ENCODE data around the gene BEND2. TPM values are rescaled to one million over a fixed set of nuclear protein-coding genes. Genes with fewer than 3 reads are reported as not detected.
A peak's percentile ranks its signal among the peaks of the same experiment; 100 is the strongest.

BEND2 gene
- total RNA-seq, 1 donor from 2014 or later, result not detected

- Mint-ChIP-seq H3K4me3 (no peak overlapping the region), H3K4me1 (no peaks in the 10 kb centered on the region), H3K9me3 (no peaks in the 10 kb centered on the region), H3K27ac (no peak overlapping the region), H3K27me3 (peaks cover 2% of the 10 kb centered on the region), H3K36me3 (ENCODE audit: low read depth) (no peaks in the 10 kb centered on the region)
- intact Hi-C loops (cut with micrococcal nuclease), result no loop called here
- DNase-seq, result no peak
Measured at GRCh38 chrX:18170910-18171309, 49.8 kb downstream of the BEND2 start.

- Mint-ChIP-seq H3K9me3 (no peaks in the 10 kb centered on the region), H3K4me3 (no peak overlapping the region), H3K36me3 (ENCODE audit: low read depth) (no peaks in the 10 kb centered on the region), H3K4me1 (no peaks in the 10 kb centered on the region), H3K27ac (no peak overlapping the region), H3K27me3 (no peaks in the 10 kb centered on the region)
- no peak for DNase-seq
- intact Hi-C loops (cut with micrococcal nuclease), result no loop called here
Measured at GRCh38 chrX:18166068-18166467, 54.6 kb downstream of the BEND2 start.

- Mint-ChIP-seq H3K9me3 (no peaks in the 10 kb centered on the region), H3K4me3 (no peak overlapping the region), H3K27ac (no peak overlapping the region), H3K27me3 (no peaks in the 10 kb centered on the region), H3K4me1 (no peaks in the 10 kb centered on the region), H3K36me3 (ENCODE audit: low read depth) (no peaks in the 10 kb centered on the region)
- intact Hi-C loops (cut with micrococcal nuclease), result no loop called here
- no peak for DNase-seq
Measured at GRCh38 chrX:18160369-18160768, 60.3 kb downstream of the BEND2 start.

DNA sequence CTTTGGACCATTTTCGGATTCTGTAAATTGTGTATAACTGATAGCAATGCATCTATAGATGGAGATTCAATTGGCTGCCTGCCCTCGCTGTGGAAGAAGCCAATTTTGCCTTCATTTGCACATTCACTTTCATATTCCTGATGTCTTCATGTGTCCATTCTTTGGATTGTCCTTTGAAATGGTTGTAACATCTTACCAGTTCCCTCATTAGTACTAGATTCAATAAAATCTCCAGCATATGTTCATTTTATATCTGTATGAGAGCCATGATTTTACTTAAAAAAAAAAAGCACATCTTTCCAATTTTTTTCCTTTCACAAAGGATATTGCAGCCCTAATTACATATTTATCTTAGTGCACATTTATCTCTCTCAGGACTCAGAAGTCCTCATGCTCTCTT, 61.7 kb downstream of the BEND2 start:
- H3K27ac Mint-ChIP-seq, result no peak overlapping the region
- no peaks in the 10 kb centered on the region for H3K36me3 Mint-ChIP-seq (ENCODE audit: low read depth)
- H3K9me3 Mint-ChIP-seq, result no peaks in the 10 kb centered on the region
- H3K27me3 Mint-ChIP-seq, result no peaks in the 10 kb centered on the region
- no peaks in the 10 kb centered on the region for H3K4me1 Mint-ChIP-seq
- no peak for DNase-seq
- intact Hi-C loops (cut with micrococcal nuclease), result no loop called here
- H3K4me3 Mint-ChIP-seq, result no peak overlapping the region

GRCh38 chrX:18151649-18152048, 69.0 kb downstream of the BEND2 start:
- H3K4me1 Mint-ChIP-seq, result no peaks in the 10 kb centered on the region
- no peak for DNase-seq
- H3K4me3 Mint-ChIP-seq, result no peak overlapping the region
- intact Hi-C loops (cut with micrococcal nuclease), result no loop called here
- H3K9me3 Mint-ChIP-seq, result no peaks in the 10 kb centered on the region
- H3K27ac Mint-ChIP-seq, result no peak overlapping the region
- no peaks in the 10 kb centered on the region for H3K27me3 Mint-ChIP-seq
- H3K36me3 Mint-ChIP-seq (ENCODE audit: low read depth), result no peaks in the 10 kb centered on the region

DNA sequence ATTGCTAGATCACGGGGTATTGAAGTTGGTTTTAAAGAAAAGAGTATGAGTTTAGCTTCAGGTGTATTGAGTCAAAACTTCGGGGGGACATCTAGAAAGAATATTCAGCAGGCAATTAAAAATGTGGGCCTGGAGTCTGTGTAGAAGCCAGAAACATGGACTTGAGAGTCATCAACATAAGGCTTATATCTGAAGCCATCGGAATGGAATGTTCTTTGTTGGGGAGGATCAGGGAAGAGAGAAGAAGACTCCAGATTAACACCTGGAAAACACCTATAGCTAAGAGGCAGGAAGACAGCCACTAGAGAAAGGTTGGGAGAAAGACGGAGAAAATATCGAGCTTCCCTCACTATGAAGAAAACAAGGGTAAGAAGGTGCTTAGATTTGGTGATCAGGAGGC, 69.5 kb downstream of the BEND2 start:
- intact Hi-C loops (cut with micrococcal nuclease), result no loop called here
- Mint-ChIP-seq H3K27ac (no peak overlapping the region), H3K27me3 (no peaks in the 10 kb centered on the region), H3K36me3 (ENCODE audit: low read depth) (no peaks in the 10 kb centered on the region), H3K4me1 (no peaks in the 10 kb centered on the region), H3K9me3 (no peaks in the 10 kb centered on the region), H3K4me3 (no peak overlapping the region)
- DNase-seq, result no peak

- Mint-ChIP-seq H3K4me3 (no peak overlapping the region), H3K9me3 (no peaks in the 10 kb centered on the region)
Measured at GRCh38 chrX:18149454-18149853, 71.2 kb downstream of the BEND2 start.

DNA sequence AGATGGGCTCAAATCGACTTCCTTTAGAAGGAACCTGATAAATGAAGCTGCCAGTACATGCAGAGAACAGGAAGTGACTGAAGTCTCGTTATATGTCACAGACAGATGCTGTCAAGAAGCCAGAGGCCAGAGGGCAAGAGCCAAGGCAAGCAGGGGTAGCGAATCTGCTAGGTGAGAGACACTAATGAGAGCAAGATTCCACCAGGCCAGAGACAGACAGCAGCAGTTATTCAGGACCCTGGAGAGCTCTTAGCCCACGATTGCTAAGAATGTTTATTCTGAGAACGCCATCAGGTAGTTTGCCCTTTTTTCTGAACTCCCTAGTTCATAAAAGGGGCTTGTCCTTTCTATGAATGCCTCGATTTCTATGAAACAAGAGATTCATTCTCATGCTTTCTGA, 73.7 kb downstream of the BEND2 start:
- DNase-seq, result peak; percentile 61
- H3K27ac Mint-ChIP-seq, result no peak overlapping the region
- intact Hi-C loops (cut with micrococcal nuclease), result no loop called here
- H3K4me1 Mint-ChIP-seq, result no peaks in the 10 kb centered on the region
- H3K27me3 Mint-ChIP-seq, result no peaks in the 10 kb centered on the region
- H3K4me3 Mint-ChIP-seq, result no peak overlapping the region
- H3K36me3 Mint-ChIP-seq (ENCODE audit: low read depth), result no peaks in the 10 kb centered on the region
- no peaks in the 10 kb centered on the region for H3K9me3 Mint-ChIP-seq

More at GRCh38 chrX:18149454-18149853, 71.2 kb downstream of the BEND2 start:
- intact Hi-C loops (cut with micrococcal nuclease), result no loop called here
- Mint-ChIP-seq H3K36me3 (ENCODE audit: low read depth) (no peaks in the 10 kb centered on the region), H3K27me3 (no peaks in the 10 kb centered on the region), H3K4me1 (no peaks in the 10 kb centered on the region), H3K27ac (no peak overlapping the region)
- DNase-seq, result no peak

DNA sequence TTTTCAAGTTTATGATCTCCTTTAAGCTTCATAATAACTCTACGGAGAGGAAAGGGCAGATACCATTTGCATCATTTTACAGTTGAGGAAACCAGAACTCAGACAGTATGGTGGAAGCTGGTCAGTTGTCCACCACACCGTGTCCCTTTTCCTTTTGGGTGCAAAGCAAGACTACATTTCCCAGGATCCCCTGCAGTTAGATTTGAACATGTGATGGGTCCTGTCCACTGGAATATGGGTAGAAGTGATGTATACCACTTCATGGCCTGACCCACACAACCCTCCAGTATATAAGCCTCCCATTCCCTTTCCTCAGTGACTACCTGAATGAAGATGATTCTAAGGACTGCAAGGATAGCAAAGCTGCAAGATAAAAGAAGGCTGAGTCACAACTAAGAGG, 74.7 kb downstream of the BEND2 start:
- H3K27ac Mint-ChIP-seq, result no peak overlapping the region
- no peak for DNase-seq
- no peak overlapping the region for H3K4me3 Mint-ChIP-seq
- H3K27me3 Mint-ChIP-seq, result no peaks in the 10 kb centered on the region
- no peaks in the 10 kb centered on the region for H3K36me3 Mint-ChIP-seq (ENCODE audit: low read depth)
- intact Hi-C loops (cut with micrococcal nuclease), result no loop called here
- H3K9me3 Mint-ChIP-seq, result no peaks in the 10 kb centered on the region
- H3K4me1 Mint-ChIP-seq, result no peaks in the 10 kb centered on the region

DNA sequence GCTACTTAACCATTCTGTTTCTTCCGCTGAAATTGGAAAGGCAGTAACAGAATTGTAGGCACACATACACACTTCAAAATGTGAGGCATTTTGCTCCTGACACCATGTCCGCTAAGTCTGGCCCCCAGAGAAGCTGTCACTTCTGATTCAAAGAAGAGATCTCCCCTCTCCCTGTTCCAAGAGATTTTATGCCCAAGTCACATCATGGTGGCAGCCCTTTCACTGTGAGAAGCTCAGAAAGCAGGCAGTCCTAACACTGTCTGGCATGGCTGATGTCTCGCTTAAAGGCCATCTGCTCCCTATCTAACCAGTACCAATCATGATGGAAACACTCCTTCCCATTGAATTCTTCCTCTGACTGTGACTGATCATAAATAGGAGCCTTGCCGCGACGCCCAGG, 83.9 kb downstream of the BEND2 start:
- Mint-ChIP-seq H3K4me3 (no peak overlapping the region), H3K9me3 (no peaks in the 10 kb centered on the region), H3K4me1 (no peaks in the 10 kb centered on the region), H3K27ac (no peak overlapping the region), H3K27me3 (no peaks in the 10 kb centered on the region), H3K36me3 (ENCODE audit: low read depth) (no peaks in the 10 kb centered on the region)
- intact Hi-C loops (cut with micrococcal nuclease), result no loop called here
- DNase-seq, result no peak

DNA sequence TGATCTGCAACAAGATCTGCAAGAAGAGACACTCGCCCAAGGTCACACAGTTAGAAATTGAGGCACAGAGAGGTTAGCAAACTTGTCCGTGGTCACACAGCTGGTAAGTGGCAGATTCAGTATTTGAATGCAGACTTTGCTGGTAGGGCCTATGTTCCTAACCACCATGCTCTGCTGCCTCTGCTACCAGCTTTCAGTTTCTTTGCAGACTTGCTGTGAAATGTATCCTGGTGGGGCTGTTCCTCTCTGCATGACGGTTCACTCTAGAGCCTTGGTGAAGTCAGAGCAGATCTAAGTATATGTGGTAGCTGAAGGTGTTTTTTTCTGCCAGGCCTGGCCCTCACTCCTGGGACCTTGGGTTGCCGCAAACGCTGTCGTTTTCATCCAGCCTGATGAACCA, 87.1 kb downstream of the BEND2 start:
- intact Hi-C loops (cut with micrococcal nuclease), result no loop called here
- Mint-ChIP-seq H3K27ac (no peak overlapping the region), H3K36me3 (ENCODE audit: low read depth) (no peaks in the 10 kb centered on the region), H3K4me1 (no peaks in the 10 kb centered on the region), H3K4me3 (no peak overlapping the region), H3K27me3 (no peaks in the 10 kb centered on the region), H3K9me3 (no peaks in the 10 kb centered on the region)
- no peak for DNase-seq

GRCh38 chrX:18129690-18130089, 91.0 kb downstream of the BEND2 start:
- intact Hi-C loops (cut with micrococcal nuclease), result no loop called here
- H3K4me3 Mint-ChIP-seq, result no peak overlapping the region
- H3K4me1 Mint-ChIP-seq, result no peaks in the 10 kb centered on the region
- H3K27me3 Mint-ChIP-seq, result no peaks in the 10 kb centered on the region
- H3K9me3 Mint-ChIP-seq, result no peaks in the 10 kb centered on the region
- H3K27ac Mint-ChIP-seq, result no peak overlapping the region
- no peak for DNase-seq
- no peaks in the 10 kb centered on the region for H3K36me3 Mint-ChIP-seq (ENCODE audit: low read depth)

GRCh38 chrX:18126971-18127370, 93.7 kb downstream of the BEND2 start:
- no peak overlapping the region for H3K27ac Mint-ChIP-seq
- no peaks in the 10 kb centered on the region for H3K4me1 Mint-ChIP-seq
- no peaks in the 10 kb centered on the region for H3K9me3 Mint-ChIP-seq
- intact Hi-C loops (cut with micrococcal nuclease), result no loop called here
- no peaks in the 10 kb centered on the region for H3K27me3 Mint-ChIP-seq
- DNase-seq, result no peak
- no peaks in the 10 kb centered on the region for H3K36me3 Mint-ChIP-seq (ENCODE audit: low read depth)
- H3K4me3 Mint-ChIP-seq, result no peak overlapping the region

GRCh38 chrX:18119856-18120255, 100.8 kb downstream of the BEND2 start:
- no peaks in the 10 kb centered on the region for H3K36me3 Mint-ChIP-seq (ENCODE audit: low read depth)

More at GRCh38 chrX:18119856-18120255, 100.8 kb downstream of the BEND2 start:
- Mint-ChIP-seq H3K4me3 (no peak overlapping the region), H3K27me3 (no peaks in the 10 kb centered on the region), H3K9me3 (no peaks in the 10 kb centered on the region), H3K27ac (no peak overlapping the region), H3K4me1 (no peaks in the 10 kb centered on the region)
- no peak for DNase-seq
- intact Hi-C loops (cut with micrococcal nuclease), result no loop called here

Measured in activated CD4-positive, alpha-beta T cell treated with anti-CD3 and anti-CD28 coated beads, Interleukin-2, amount 10 ng/mL, durations not matched to agents 24 days and 14 days (primary cell).